ENCODE results near the gene ATL2.

ATL2 gene

DNA sequence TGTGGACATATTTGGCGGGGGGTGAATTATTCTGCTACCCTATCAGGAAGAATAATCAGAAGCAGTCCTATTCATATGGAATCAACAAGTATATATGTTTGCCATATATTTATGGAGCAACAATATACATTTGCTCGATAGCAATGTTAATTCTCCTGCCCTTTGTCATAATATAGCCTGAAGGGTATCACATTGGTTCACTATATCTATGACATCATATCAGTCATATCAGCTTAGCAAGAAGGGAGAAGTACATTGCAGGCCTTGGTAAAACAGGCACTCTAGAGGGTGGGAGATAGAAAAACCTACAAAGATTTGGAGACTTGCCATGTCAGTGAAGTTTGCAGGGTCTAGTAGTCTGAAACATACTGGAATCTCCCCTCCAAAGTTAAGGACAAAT, 128.4 kb downstream of the ATL2 start:
- H3K27me3 Mint-ChIP-seq = peaks cover 2% of the 10 kb centered on the region
- H3K4me3 Mint-ChIP-seq = no peak overlapping the region
- H3K27ac Mint-ChIP-seq = no peak overlapping the region
- no peaks in the 10 kb centered on the region for H3K4me1 Mint-ChIP-seq
- no peaks in the 10 kb centered on the region for H3K36me3 Mint-ChIP-seq
- no peaks in the 10 kb centered on the region for H3K9me3 Mint-ChIP-seq
- DNase-seq (ENCODE audit: low spot score in 2 of 2) (no peak), ATAC-seq (ENCODE audit: low read depth) (no peak)

DNA sequence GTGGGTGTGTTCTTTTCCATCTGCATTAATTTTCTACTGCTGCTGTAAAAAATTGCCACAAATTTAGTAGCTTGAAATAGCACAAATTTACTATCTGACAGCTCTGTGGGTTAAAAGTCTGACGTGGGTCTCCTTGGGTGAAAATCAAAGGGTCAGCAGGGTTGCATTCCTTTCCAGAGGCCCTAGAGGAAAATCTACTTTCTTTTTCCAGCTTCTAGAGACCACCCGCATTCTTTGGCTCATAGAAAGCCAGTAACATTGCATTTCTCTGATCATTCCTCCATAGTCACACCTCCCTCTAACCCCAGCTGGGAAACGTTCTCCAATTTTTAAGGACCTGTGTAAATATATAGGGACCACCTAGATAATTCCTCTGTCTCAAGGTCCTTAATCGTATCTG, 128.8 kb downstream of the ATL2 start:
- Mint-ChIP-seq H3K4me1 (no peaks in the 10 kb centered on the region), H3K9me3 (no peaks in the 10 kb centered on the region), H3K4me3 (no peak overlapping the region), H3K36me3 (no peaks in the 10 kb centered on the region), H3K27me3 (peaks cover 2% of the 10 kb centered on the region), H3K27ac (no peak overlapping the region)
- DNase-seq (ENCODE audit: low spot score in 2 of 2) = no peak
- ATAC-seq (ENCODE audit: low read depth) = no peak

DNA sequence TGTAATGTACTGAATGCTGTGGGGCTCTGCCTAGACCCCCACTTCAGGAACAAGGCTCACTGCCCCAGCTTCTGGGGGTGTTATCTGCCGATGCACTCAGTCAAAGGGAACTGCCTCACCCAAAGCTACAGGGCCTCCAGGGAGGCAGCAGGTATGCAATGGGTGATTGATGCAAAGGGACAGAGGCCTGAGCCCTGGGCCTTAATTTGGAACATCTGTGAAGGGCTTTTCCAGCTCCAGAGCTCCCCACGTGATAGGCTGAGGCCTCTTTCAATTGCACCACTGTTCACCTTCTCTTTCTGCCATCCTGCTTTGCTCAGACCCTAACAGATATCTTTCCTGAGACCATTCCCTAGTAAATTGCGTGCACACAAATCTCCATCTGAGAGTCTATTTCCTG, 131.0 kb downstream of the ATL2 start:
- Mint-ChIP-seq H3K27ac (no peak overlapping the region), H3K4me1 (no peaks in the 10 kb centered on the region), H3K9me3 (no peaks in the 10 kb centered on the region), H3K36me3 (no peaks in the 10 kb centered on the region), H3K27me3 (peaks cover 5% of the 10 kb centered on the region), H3K4me3 (no peak overlapping the region)
- no peak for ATAC-seq (ENCODE audit: low read depth)
- DNase-seq (ENCODE audit: low spot score in 2 of 2) = no peak

DNA sequence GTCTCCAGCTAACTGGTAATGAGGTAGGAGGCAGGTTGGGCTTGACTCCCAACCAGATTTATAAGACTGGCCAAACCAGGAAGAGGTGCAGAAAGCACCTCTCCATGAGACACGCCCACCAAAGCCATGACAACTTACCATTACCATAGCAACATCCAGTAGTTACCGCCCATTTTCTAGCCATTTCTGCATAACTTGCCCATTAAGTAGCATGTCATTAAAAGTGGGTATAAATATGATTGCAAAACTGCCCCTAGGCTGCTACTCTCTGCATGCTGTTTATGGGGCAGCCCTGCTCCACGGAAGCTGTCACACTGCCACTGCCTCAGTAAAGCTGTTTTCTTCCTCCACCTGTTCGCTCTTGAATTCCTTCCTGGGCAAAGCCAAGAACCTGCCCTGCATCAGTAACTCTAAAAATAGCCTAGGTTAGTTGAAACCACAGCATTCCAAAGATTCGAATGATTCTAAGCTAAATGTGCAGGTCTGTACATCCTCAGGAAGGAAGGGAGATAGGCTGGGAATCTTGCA, 131.9 kb downstream of the ATL2 start:
- ATAC-seq (ENCODE audit: low read depth) (no peak), DNase-seq (ENCODE audit: low spot score in 2 of 2) (no peak)
- no peaks in the 10 kb centered on the region for H3K4me1 Mint-ChIP-seq
- no peaks in the 10 kb centered on the region for H3K9me3 Mint-ChIP-seq
- no peak overlapping the region for H3K4me3 Mint-ChIP-seq
- H3K27ac Mint-ChIP-seq = no peak overlapping the region
- H3K36me3 Mint-ChIP-seq = no peaks in the 10 kb centered on the region
- peaks cover 5% of the 10 kb centered on the region for H3K27me3 Mint-ChIP-seq

DNA sequence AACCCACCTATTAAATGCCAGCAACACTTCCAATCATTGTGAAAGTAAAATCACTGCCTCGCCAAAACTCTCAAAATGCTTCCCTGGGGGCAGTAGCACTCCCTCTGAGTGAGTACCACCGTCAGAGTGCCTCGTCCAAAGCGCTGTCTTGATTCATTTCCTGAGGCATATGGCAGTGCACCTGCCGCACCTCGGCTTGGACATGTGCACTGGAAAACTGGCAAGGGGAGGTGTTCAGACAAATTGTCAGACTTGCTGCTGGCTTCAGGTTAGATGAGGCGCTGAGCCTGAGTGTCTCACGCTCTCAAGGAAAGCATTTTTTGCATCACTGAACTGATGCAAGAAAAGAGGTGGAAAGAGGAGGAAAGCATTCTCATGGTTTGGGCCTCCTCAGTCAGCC, 132.8 kb downstream of the ATL2 start:
- H3K27ac Mint-ChIP-seq = no peak overlapping the region
- no peaks in the 10 kb centered on the region for H3K9me3 Mint-ChIP-seq
- no peak for DNase-seq (ENCODE audit: low spot score in 2 of 2)
- H3K4me3 Mint-ChIP-seq = no peak overlapping the region
- peaks cover 3% of the 10 kb centered on the region for H3K27me3 Mint-ChIP-seq
- ATAC-seq (ENCODE audit: low read depth) = no peak
- no peaks in the 10 kb centered on the region for H3K36me3 Mint-ChIP-seq
- H3K4me1 Mint-ChIP-seq = no peaks in the 10 kb centered on the region
